ENCODE data around the gene SMIM9. TPM values are rescaled to one million over a fixed set of nuclear protein-coding genes. Genes with fewer than 3 reads are reported as not detected.
"Not testable (repeated sequence)": the region's sequence is repeated elsewhere in the genome, so short reads cannot be mapped to it uniquely, and the experiment has no call there.

SMIM9 gene
- total RNA-seq, 1 experiment from 2014 or later, result not detected

- no peak for ATAC-seq
- H3K4me3 Mint-ChIP-seq, result no peak overlapping the region
- DNase-seq (ENCODE audit: low spot score), result no peak
- no peaks in the 10 kb centered on the region for H3K36me3 Mint-ChIP-seq
- ChIA-PET CTCF (no interaction called here), POLR2A (no interaction called here)
- H3K27me3 Mint-ChIP-seq (ENCODE audit: low read depth), result peaks cover 10% of the 10 kb centered on the region
- no peak for TF ChIP-seq ZNF416 (CRISPR knock-in tag; IDR thresholded peaks at IDR 0.05)
- no peak for TF ChIP-seq CTCF (IDR thresholded peaks at IDR 0.05)
- TF ChIP-seq IRF2 (CRISPR knock-in tag; IDR thresholded peaks at IDR 0.05; ENCODE audit: borderline replicate concordance, low read depth), result no peak
- no peak for TF ChIP-seq TP53 (CRISPR knock-in tag; IDR thresholded peaks at IDR 0.05)
- no peak for TF ChIP-seq CDX4 (CRISPR knock-in tag; IDR thresholded peaks at IDR 0.05; ENCODE audit: borderline replicate concordance)
- no peak for TF ChIP-seq ZNF425 (CRISPR knock-in tag; conservative IDR thresholded peaks at IDR 0.05)
- TF ChIP-seq ELF4 (CRISPR knock-in tag; IDR thresholded peaks at IDR 0.05; ENCODE audit: low read depth), result no peak
- TF ChIP-seq NR2C2 (CRISPR knock-in tag; IDR thresholded peaks at IDR 0.05), result no peak
- no peak for TF ChIP-seq CBFB (CRISPR knock-in tag; IDR thresholded peaks at IDR 0.05; ENCODE audit: low read depth)
- no peak for TF ChIP-seq MAX (CRISPR knock-in tag; IDR thresholded peaks at IDR 0.05)
- H3K9me3 Mint-ChIP-seq, result peaks cover 25% of the 10 kb centered on the region
- H3K27ac Mint-ChIP-seq, result no peak overlapping the region
- no peaks in the 10 kb centered on the region for H3K4me1 Mint-ChIP-seq
These were observed 38.9 kb upstream of the SMIM9 start for GRCh38 chrX:154873329-154873728.

GRCh38 chrX:154868522-154868921, 34.1 kb upstream of the SMIM9 start:
- H3K4me1 Mint-ChIP-seq; CTCF ChIA-PET; H3K27ac Mint-ChIP-seq; ATAC-seq; H3K4me3 Mint-ChIP-seq; POLR2A ChIA-PET; DNase-seq (ENCODE audit: low spot score); H3K36me3 Mint-ChIP-seq: not testable (repeated sequence)
- peaks cover 54% of the 10 kb centered on the region for H3K9me3 Mint-ChIP-seq
- H3K27me3 Mint-ChIP-seq (ENCODE audit: low read depth), result peaks cover 15% of the 10 kb centered on the region

- peaks cover 3% of the 10 kb centered on the region; the same call in 1 of the 2 replicates for H3K36me3 Mint-ChIP-seq
- H3K27ac Mint-ChIP-seq, result no peak overlapping the region
- 0 out of 2 replicates have a peak, but pooled peaks cover 3% of the 10 kb centered on the region for H3K9me3 Mint-ChIP-seq
- no peaks in the 10 kb centered on the region for H3K4me1 Mint-ChIP-seq
- ATAC-seq (no peak), DNase-seq (ENCODE audit: low spot score) (no peak)
- H3K27me3 Mint-ChIP-seq (ENCODE audit: low read depth), result peaks cover 2% of the 10 kb centered on the region
- POLR2A ChIA-PET, result no interaction called here
- TF ChIP-seq NFE2L1 (CRISPR knock-in tag; IDR thresholded peaks at IDR 0.05), result no peak
- no peak for TF ChIP-seq ATF3 (CRISPR knock-in tag; conservative IDR thresholded peaks at IDR 0.05)
- no peak for TF ChIP-seq ZNF416 (CRISPR knock-in tag; IDR thresholded peaks at IDR 0.05)
- TF ChIP-seq TCF7 (CRISPR knock-in tag; IDR thresholded peaks at IDR 0.05; ENCODE audit: low read depth), result no peak
- TF ChIP-seq RORB (CRISPR knock-in tag; IDR thresholded peaks at IDR 0.05), result no peak
- TF ChIP-seq USF2 (CRISPR knock-in tag; IDR thresholded peaks at IDR 0.05), result no peak
- no peak for TF ChIP-seq ZNF512 (CRISPR knock-in tag; IDR thresholded peaks at IDR 0.05; ENCODE audit: borderline replicate concordance)
- no peak for TF ChIP-seq TP53 (CRISPR knock-in tag; IDR thresholded peaks at IDR 0.05)
- CTCF ChIA-PET, result no interaction called here
- no peak overlapping the region for H3K4me3 Mint-ChIP-seq
These were observed 20.8 kb upstream of the SMIM9 start for GRCh38 chrX:154855256-154855655.
